Fibroblast of lung (primary cell): ENCODE results near the gene NFE2L1.

Experiments used
- EZH2 ChIP-seq: IDR thresholded peaks from 2 replicates; pipeline ENCODE4 v1.5.1; 2012; ENCODE audit warnings: low read length, control low read depth, mild to moderate bottlenecking; ENCODE audit errors: missing control alignments
- TF ChIP-seq, protein P1 (sequence below), 2 donors: IDR thresholded peaks in 1 of 2; conservative IDR thresholded peaks in 1 of 2; 1 replicate in 1 of 2; 2 replicates in 1 of 2; pipeline ENCODE4 v1.5.1; 2011 to 2012; ENCODE audit warnings: low read length in 2 of 2, control low read depth in 1 of 2, inconsistent platforms in 1 of 2, low read depth in 1 of 2, mild to moderate bottlenecking in 1 of 2

DNA sequence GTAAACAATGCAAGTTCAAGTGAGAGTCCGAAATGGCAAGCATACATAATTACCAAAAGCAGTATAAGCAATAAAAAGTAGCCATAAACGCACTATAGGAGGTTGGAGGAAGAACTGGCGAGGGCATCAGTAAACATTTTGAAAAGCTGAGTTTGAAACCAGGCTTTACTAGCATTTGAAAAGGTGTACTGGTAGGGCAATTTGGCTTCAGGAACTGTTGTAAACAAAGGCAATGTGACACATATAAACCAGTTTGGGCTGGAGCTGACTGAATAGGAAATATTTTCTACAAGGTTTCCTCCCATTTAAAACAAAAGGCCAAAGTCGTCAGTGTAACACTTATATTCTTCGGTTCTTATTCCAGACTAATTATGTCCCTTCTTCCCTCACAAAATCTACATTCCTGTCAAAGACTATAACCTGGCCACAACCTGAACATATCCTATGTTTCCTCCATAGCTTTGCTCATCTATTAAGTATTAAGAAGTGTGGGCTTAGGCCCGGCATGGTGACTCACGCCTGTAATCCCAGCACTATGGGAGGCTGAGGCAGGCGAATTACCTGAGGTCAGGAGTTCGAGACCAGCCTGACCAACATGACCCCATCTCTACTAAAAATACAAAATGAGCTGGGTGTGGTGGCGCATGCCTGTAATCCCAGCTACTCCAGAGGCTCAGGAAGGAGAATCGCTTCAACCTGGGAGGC lies 45.3 kb downstream of the NFE2L1 start:
- TF ChIP-seq, protein P1, sequence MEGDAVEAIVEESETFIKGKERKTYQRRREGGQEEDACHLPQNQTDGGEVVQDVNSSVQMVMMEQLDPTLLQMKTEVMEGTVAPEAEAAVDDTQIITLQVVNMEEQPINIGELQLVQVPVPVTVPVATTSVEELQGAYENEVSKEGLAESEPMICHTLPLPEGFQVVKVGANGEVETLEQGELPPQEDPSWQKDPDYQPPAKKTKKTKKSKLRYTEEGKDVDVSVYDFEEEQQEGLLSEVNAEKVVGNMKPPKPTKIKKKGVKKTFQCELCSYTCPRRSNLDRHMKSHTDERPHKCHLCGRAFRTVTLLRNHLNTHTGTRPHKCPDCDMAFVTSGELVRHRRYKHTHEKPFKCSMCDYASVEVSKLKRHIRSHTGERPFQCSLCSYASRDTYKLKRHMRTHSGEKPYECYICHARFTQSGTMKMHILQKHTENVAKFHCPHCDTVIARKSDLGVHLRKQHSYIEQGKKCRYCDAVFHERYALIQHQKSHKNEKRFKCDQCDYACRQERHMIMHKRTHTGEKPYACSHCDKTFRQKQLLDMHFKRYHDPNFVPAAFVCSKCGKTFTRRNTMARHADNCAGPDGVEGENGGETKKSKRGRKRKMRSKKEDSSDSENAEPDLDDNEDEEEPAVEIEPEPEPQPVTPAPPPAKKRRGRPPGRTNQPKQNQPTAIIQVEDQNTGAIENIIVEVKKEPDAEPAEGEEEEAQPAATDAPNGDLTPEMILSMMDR (conservative IDR thresholded peaks at IDR 0.05 in 1 of 2, IDR thresholded peaks at IDR 0.05 in 1 of 2; ENCODE audit: low read depth in 1 of 2, low read length in 2 of 2): no peak
- TF ChIP-seq EZH2: no peak
